DOHH2 (cell line): Measurements from ENCODE around the gene GLT1D1.

Source experiments
- H3F3A ChIP-seq: fragments of 200-600 bp; sonication (generic), shearing (Covaris generic); 2 replicates; pipeline ENCODE4 v1.6.0; 2016; ENCODE audit warnings: antibody characterized with exemption, mild to moderate bottlenecking; ENCODE audit not compliant: control insufficient read depth, insufficient read depth
- H3K27ac ChIP-seq: fragments of 200-600 bp; sonication (generic); 2 replicates; pipeline ENCODE4 v1.5.1; 2014; ENCODE audit warnings: low read depth, mild to moderate bottlenecking, low read length, moderate library complexity
- H3K27me3 ChIP-seq: fragments of 200-600 bp; sonication (generic); 2 replicates; pipeline ENCODE4 v1.6.1; 2014; ENCODE audit warnings: mild to moderate bottlenecking, low read length, mixed read lengths; ENCODE audit not compliant: control insufficient read depth
- H3K36me3 ChIP-seq: fragments of 200-600 bp; sonication (generic); 2 replicates; pipeline ENCODE4 v1.6.1; 2014; ENCODE audit warnings: mild to moderate bottlenecking, low read length, moderate library complexity, mixed read lengths; ENCODE audit not compliant: control insufficient read depth
- H3K4me1 ChIP-seq: fragments of 200-600 bp; sonication (generic); 2 replicates; pipeline ENCODE4 v1.6.1; 2014; ENCODE audit warnings: mild to moderate bottlenecking, low read length, mixed read lengths; ENCODE audit not compliant: control insufficient read depth
- H3K4me2 ChIP-seq: fragments of 200-600 bp; sonication (generic); 2 replicates; pipeline ENCODE4 v1.6.0; 2014; ENCODE audit warnings: mild to moderate bottlenecking, low read length, moderate library complexity
- H3K4me3 ChIP-seq: fragments of 200-600 bp; sonication (generic); 2 replicates; pipeline ENCODE4 v1.5.1; 2014; ENCODE audit warnings: mild to moderate bottlenecking, low read length, mixed read lengths
- H3K79me2 ChIP-seq: fragments of 200-600 bp; sonication (generic); 2 replicates; pipeline ENCODE4 v1.6.1; 2014; ENCODE audit warnings: mild to moderate bottlenecking, low read length, mixed read lengths; ENCODE audit not compliant: control insufficient read depth
- H3K9me2 ChIP-seq: fragments of 200-600 bp; sonication (generic); replicated peaks from 2 replicates; pipeline ENCODE4 v1.6.1; 2014; ENCODE audit warnings: mild to moderate bottlenecking, low read length, mixed read lengths; ENCODE audit not compliant: control insufficient read depth
- H3K9me3 ChIP-seq: fragments of 200-600 bp; sonication (generic); 2 replicates; pipeline ENCODE4 v1.6.1; 2014; ENCODE audit warnings: antibody characterized with exemption, low read length, mixed read lengths; ENCODE audit not compliant: control insufficient read depth, insufficient read depth
- H4K20me1 ChIP-seq: fragments of 200-600 bp; sonication (generic); 2 replicates; pipeline ENCODE4 v1.6.0; 2014; ENCODE audit warnings: low read depth, mild to moderate bottlenecking, antibody characterized with exemption, low read length, moderate library complexity; ENCODE audit not compliant: control insufficient read depth, insufficient read depth
- EZH2phosphoT487 ChIP-seq: fragments of 200-600 bp; sonication (generic); IDR thresholded peaks from 2 replicates; pipeline ENCODE4 v1.6.1; 2017; ENCODE audit warnings: borderline replicate concordance, mild to moderate bottlenecking, antibody characterized with exemption, low read length, moderate library complexity, mixed read lengths
- TF ChIP-seq, protein P1 (sequence below): fragments of 200-600 bp; sonication (generic); IDR thresholded peaks from one replicate; pipeline ENCODE4 v1.5.1; 2014; ENCODE audit warnings: antibody characterized with exemption, mild to moderate bottlenecking, low read depth, low read length; ENCODE audit not compliant: poor library complexity, severe bottlenecking

GLT1D1 gene

DNA sequence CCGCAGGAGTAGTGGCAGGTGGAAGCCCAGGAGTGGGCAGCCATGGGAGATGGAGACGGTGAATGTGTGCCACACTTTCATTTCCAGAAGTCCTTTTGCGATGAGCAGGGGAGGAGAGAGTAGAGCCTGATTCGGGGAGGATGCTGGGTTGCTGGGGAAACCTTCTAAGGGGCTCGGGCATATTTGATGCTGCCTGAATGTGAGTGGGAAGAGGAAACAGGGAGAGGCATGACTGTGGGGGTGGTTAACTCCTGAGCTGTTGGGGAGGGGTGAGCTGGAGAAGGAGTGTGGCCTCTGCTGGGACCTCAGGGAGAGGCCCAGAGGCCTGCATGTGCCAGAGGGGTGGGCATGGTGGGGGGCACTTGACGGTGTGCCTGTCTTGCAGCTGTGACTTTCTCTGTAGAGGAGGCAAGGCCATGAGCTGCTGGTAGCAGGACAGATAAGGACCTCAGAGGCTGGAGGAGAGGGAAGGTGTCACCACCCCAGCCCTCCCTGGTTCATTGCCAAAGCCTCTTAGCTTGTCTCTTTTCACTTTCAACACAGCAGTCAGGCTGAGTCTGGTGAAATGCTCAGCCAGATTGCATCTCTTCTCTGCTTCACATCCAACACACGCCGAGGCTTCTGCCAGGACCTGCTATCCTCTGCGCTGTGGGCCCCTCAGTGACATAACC, 11.4 kb downstream of the GLT1D1 start:
- Histone ChIP-seq H3F3A (no peaks in the 10 kb centered on the region), H3K9me2 (no peaks in the 10 kb centered on the region), H3K9me3 (no peaks in the 10 kb centered on the region), H3K27me3 (no peaks in the 10 kb centered on the region), H3K79me2 (no peaks in the 10 kb centered on the region), H4K20me1 (no peaks in the 10 kb centered on the region), H3K4me1 (no peaks in the 10 kb centered on the region), H3K4me2 (no peak overlapping the region), H3K27ac (no peak overlapping the region), H3K4me3 (no peak overlapping the region), H3K36me3 (no peaks in the 10 kb centered on the region)
- TF ChIP-seq, protein P1, sequence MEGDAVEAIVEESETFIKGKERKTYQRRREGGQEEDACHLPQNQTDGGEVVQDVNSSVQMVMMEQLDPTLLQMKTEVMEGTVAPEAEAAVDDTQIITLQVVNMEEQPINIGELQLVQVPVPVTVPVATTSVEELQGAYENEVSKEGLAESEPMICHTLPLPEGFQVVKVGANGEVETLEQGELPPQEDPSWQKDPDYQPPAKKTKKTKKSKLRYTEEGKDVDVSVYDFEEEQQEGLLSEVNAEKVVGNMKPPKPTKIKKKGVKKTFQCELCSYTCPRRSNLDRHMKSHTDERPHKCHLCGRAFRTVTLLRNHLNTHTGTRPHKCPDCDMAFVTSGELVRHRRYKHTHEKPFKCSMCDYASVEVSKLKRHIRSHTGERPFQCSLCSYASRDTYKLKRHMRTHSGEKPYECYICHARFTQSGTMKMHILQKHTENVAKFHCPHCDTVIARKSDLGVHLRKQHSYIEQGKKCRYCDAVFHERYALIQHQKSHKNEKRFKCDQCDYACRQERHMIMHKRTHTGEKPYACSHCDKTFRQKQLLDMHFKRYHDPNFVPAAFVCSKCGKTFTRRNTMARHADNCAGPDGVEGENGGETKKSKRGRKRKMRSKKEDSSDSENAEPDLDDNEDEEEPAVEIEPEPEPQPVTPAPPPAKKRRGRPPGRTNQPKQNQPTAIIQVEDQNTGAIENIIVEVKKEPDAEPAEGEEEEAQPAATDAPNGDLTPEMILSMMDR: no peak
- TF ChIP-seq EZH2phosphoT487: no peak

DNA sequence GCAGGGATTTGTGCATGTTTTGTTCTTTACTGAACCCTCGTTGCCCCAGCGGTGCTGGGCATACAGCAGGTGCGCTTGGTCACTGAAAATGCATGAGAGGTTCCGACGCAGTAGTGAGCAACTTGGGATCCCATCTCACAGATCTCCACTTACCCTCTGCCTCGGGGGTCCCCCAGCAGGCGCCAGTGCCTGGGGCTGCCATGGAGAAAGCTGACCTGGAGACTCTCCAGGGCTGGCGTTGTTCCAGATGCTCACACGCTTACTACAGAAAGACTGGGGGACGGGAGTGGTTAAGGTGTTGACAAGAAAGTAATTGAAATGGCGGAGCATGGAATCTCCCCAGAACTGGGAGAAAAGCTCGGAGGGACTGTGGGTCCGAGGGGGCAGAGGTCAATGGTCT, 14.2 kb downstream of the GLT1D1 start:
- TF ChIP-seq EZH2phosphoT487: no peak
- TF ChIP-seq, protein P1: no peak
- H3K79me2 ChIP-seq: no peaks in the 10 kb centered on the region
- no peaks in the 10 kb centered on the region for H3K27me3 ChIP-seq
- no peak overlapping the region for H3K27ac ChIP-seq
- H3F3A ChIP-seq: no peaks in the 10 kb centered on the region
- H4K20me1 ChIP-seq: no peaks in the 10 kb centered on the region
- no peak overlapping the region for H3K4me3 ChIP-seq
- no peaks in the 10 kb centered on the region for H3K9me2 ChIP-seq
- H3K9me3 ChIP-seq: no peaks in the 10 kb centered on the region
- no peaks in the 10 kb centered on the region for H3K4me1 ChIP-seq
- no peaks in the 10 kb centered on the region for H3K36me3 ChIP-seq
- no peak overlapping the region for H3K4me2 ChIP-seq

DNA sequence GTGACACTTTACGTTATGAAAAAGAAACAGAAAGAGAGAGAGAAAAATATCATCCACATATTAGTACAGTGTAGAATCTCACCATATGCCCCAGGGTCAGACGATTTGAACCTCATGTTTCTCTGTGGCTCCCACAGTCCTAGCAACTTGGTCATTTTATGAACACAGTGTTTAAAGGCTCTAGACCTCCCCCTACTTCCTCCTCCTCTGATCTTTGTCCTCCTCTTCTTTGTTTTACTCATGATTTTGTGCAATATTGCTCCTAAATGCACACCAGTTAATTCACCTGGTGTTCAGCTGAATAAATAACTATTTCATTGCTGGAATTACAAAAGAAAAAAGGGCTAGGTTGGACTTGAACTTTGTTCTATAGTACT, 18.2 kb downstream of the GLT1D1 start:
- no peaks in the 10 kb centered on the region for H3K9me3 ChIP-seq
- no peak overlapping the region for H3K4me3 ChIP-seq
- no peaks in the 10 kb centered on the region for H4K20me1 ChIP-seq
- H3K79me2 ChIP-seq: no peaks in the 10 kb centered on the region
- no peaks in the 10 kb centered on the region for H3K36me3 ChIP-seq
- H3K27ac ChIP-seq: no peak overlapping the region
- H3F3A ChIP-seq: no peaks in the 10 kb centered on the region
- no peaks in the 10 kb centered on the region for H3K27me3 ChIP-seq
- no peaks in the 10 kb centered on the region for H3K4me1 ChIP-seq
- no peak for TF ChIP-seq EZH2phosphoT487
- TF ChIP-seq, protein P1: no peak
- no peak overlapping the region for H3K4me2 ChIP-seq
- no peaks in the 10 kb centered on the region for H3K9me2 ChIP-seq

GRCh38 chr12:128872303-128872702, 19.0 kb downstream of the GLT1D1 start:
- Histone ChIP-seq H3K4me2 (no peak overlapping the region), H3K36me3 (no peaks in the 10 kb centered on the region), H3K27ac (no peak overlapping the region), H3F3A (no peaks in the 10 kb centered on the region), H3K9me2 (no peaks in the 10 kb centered on the region), H3K4me1 (no peaks in the 10 kb centered on the region), H3K9me3 (peaks cover 7% of the 10 kb centered on the region), H3K79me2 (no peaks in the 10 kb centered on the region), H3K4me3 (no peak overlapping the region), H4K20me1 (no peaks in the 10 kb centered on the region), H3K27me3 (no peaks in the 10 kb centered on the region)
- TF ChIP-seq EZH2phosphoT487: no peak
- TF ChIP-seq, protein P1: no peak
